ENCODE data around the gene KLF11.
"Not testable (repeated sequence)": the region's sequence is repeated elsewhere in the genome, so short reads cannot be mapped to it uniquely, and the experiment has no call there.

The KLF11 gene

DNA sequence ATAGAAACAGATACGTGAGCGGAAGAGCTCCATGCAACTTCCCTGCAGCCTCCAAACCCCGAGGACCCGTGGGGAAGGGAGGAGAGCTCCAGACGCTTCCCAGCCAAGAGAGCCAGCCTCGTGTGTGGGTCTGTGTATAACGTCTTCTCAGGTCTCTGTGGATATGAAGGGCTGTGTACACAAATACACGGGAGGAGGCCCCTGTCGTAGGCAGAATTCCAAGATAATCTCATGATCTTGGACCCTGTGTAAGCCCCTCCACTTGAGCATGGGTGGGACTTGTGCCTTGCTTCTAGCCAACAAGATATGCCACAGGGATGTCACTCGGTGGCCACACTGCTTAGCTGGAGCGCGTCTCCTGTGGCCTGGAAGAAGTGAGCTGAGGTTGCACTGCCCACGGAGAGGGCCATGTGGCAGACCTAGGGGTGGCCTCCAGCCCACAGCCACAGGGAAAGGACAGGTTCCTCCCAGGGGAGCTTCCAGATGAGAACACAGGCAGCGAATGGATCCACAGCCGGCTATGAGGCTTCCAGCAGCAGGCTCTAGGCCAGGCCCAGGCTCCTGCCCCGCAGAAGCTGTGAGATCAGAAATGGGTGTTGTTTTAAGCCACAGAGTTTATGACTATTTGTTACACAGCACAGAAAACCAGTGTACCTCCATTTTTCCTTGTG, 15.6 kb upstream of the KLF11 start:
- no peak for DNase-seq

DNA sequence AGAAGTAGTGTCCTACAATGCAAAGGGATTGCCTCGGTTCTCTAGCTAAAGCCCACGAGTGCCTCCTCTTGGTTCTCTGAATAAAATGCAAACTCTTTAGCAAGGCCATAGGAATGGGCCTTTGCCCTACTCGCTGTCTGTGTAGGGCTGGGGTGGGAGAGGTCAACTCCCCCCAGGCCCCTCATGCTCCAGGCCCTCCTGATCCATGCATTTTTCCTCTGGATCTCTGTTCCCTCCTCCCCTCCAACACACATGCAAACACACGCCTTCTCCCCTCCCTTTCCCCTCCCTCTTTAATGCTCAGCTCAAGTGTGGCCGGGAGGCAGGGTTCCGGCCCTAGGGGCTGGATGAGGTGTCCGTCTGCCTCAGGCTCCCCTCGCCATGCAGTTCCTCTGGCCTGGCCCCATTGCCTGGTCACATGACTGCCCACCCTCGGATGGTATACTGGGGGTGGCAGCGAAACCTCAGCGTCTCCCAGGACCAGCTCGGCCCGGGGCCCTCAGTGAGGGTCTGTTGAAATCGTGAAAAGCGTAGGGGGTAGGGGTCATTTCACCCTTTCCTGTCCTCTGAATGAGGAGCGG, 14.9 kb upstream of the KLF11 start:
- no peak for DNase-seq

DNA sequence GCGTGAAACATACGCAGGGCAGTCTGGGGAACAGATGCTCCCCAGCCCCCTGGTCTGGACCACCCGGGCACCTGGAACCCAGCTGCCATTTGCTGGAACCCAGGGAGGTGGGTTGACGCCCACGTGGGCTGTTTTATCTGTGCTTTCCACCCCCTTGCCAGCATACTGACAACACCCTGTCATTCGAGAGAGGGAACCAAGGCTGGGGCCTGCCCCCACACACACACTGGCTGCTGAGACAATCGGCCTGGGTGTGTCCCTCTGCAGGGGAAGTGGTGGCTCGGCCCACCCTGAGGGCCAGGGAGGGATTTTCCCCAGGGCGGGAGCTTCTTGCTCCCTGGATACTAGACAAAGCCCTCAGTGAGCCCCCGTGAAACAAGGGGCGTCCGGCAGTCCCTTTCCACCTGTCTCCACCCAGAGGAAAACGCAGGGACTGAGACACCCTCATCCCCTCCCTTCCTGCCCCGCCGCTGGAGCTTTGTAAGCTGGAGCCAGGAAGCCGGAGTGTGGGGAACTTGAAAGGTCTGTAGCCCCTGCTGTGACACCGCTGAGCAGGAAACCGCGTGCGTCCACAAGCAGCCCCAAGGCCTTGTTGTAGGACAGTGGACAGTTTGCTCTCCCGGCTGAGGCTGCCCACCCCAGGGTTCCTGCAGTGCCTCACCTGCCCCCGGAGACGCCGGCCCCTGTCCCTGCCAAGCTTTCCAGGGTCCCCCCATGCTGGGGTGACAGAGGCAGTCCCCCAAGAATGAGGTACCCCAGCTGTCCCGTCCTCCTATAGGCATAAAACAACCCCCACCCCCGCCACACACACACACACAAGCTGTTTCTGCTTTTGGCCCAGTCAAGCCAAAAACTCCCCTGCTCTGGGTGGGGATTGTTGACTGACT, 14.1 kb upstream of the KLF11 start:
- DNase-seq: peak; percentile 48

DNA sequence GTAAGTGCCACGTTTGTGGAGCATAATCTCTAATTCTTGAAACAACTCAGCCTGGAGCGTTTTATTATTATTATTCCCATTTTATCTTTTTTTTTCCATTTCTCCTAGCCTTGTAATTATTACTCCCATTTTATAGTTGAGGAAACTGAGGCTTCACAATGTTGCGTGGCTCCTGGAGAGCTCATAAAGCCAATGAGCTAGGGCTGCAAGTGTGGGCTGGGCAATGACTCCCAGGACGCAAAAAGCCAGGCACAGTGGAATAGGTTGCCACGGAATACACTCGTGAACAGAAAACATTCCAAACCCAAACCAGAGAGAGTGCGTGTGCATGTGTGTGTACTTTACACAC, 13.5 kb upstream of the KLF11 start:
- no peak for DNase-seq

DNA sequence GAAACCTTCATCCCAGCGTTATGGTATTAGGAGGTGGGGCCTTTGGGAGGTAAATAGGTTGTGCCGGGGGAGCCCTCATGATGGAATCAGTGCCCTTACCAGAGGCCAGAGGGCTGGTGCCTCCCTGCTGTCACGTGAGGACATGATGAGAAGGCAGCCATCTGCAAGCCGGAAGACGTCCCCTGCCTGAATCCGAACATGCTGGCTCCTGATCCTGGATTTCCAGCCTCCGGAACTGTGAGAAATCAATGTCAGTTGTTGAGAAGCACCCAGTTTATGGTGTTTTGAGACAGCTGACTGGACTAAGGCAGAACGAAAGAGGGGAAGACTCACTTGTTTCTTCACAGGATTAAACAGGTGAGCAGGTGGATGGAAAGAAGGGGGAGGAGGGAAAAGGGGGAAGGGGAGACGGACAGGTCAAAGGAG, 13.0 kb upstream of the KLF11 start:
- DNase-seq: no peak

DNA sequence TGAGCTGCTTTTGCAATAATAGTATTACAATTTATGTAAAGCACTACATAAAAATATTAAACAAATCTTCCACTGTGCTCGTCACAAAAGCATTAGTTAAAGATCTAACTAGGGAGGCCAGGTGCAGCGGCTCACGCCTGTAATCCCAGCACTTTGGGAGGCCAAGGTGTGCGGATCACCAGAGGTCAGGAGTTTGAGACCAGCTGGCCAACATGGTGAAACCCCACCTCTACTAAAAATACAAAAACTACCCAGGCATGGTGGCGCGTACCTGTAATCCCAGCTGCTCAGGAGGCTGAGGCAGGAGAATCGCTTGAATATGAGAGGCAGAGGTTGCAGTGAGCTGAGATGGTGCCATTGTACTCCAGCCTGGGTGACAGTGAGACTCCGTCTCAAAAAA, 12.6 kb upstream of the KLF11 start:
- not testable (repeated sequence) for DNase-seq

DNA sequence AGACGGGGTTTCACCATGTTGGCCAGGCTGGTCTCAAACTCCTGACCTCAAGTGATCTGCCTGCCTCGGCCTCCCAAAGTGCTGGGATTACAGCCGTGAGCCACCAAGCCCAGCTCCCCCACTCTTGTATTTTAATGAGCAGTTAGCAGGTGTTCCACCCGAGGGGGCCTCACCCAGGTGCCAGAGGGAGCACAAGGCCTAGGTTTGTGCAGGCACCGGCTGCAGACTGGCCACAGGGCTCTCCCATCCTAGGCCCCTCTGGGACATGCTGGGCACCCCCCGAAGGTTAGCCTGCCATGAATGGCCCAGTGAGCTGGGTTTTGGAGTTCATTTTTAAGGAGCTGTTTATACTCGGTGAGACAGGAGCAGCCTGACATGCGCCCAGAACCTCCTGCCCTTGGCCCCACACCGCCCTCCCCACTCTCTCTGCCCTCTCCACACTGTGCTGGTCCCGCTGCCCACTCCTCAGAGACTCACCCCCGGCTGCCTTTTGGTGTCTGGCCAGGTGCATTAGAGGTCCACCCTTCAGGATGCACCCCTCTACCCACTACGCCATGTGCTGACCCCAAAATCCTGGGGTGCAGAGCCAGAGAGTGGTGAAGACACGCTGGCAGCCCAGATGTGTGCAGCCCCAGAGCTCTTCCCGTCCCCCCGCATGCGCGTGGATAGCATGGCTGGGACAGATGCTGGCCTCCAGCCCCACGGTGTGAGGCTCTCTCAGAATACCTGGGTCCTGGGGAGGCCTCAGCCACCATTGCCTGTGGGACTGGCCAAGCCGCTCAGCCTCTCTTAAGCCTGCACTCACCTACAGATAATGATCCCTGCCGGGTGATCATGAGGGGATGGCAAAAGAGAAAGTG, 11.2 kb upstream of the KLF11 start:
- DNase-seq: no peak

DNA sequence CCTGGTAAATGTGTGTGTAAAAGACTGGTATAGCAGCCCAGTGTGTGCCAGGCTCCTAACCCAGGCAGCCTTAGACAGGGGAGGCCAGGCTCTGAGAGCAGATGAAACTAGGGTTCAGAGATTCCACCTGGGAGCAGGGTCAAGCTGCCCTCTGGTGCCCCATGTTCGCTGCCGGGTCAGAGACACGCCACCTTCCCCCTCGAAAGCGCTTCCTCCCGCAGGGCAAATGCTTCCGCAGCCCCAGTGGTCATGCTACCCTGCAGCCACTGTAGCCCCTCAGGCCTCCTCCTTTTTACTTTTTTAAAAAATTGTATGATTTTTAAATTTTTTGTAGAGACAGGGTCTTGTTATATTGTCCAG, 10.6 kb upstream of the KLF11 start:
- DNase-seq: no peak

DNA sequence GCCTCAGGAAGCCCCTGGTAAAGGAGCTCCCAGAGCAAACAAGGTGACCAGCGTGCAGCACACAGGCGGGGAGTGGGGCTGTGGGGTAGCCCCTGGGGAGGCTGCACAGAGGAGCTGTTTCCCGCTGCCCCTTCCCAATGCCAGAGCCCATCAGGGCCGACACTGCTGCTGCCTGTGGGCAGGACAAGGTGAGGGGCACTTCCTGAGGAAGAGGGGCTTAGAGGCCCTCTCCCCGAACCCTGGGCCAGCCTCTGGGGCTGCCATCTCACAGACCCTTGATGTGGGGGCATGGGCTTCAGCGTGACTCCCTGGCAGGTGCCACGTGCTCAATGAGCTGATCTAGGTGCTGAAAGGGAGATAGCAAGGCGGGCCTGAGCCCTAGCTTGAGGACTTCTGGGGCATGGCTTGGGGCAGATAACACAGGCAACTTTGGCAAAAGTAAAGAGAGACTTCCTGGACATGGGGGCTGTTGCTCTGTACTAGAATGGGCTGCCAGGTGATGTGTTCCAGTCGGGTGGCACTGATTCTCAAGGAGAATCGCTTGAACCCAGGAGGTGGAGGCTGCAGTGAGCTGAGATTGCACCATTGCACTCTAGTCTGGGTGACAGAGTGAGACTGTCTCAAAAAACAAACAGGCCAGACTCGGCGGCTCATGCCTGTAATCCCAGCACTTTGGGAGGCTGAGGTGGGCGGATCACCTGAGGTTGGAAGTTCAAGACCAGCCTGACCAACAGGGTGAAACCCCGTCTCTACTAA, 9.9 kb upstream of the KLF11 start:
- DNase-seq: no peak

DNA sequence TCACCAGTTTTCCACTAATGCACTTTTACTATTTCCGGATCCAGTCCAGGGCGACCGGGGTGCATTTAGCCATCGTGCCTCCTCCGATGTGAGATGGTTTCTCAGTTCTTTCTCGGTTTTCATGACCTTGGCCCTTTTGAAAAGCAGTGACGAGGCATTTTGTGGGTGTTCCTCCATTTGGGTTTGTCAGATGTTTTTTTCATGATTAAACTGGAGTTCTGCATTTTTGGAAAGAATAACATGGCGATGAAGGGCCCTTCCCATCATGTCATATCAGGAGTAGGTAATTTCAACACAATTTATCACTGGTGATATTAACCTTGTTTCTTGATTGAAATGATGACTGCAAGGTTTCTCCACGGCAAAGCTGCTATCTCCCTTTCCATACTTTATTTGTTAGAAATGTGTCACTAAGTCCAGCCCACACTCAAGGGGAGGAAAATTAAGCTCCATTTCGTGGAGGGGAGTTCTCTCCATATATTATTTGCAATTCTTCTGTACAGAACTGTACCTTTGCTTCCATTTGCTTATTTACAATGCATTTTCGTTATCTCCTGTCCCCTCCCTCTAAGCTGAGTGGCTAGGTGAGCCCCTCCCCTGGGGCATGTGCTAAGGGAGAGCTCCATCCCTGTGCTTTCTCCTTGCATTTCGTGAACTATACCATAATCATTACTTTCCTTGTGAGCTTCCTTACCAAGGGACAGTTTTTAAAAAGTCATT, 8.9 kb upstream of the KLF11 start:
- no peak for DNase-seq

DNA sequence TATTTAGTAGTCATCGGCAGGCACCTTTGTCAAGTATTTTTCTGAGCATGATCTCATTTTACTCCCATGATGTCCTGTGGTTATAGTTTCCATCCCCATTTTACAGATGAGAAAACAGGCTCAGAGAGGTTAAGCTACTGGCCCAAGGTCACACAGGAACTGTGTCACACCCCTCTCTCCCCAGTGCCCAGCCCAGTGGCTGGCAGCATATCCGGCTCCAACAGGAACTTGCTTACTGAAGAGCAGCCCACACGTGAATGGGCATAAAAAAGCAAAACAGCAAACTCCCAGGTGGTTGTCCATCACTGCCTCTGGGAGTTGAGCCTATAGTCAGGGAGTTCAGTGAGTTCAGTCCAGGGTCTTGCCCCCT, 8.3 kb upstream of the KLF11 start:
- DNase-seq: no peak

DNA sequence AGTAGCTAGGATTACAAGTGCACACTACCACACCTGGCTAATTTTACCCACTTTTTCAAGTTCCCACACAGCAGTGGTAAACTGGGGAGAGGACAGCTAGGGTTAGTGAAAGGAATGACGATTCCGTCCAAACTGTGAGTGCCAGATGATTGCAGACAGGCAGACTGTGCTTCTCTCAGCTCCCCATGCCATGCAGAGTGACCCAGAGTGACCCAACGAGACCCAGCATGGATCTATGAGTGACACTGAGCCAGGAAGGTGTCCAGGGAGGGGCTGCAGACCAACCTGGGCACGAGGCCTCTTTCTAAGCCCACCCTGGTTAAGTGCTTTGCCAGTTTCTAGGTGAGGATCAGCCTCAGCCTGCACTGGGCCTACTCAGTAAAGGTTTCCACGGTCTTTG, 7.7 kb upstream of the KLF11 start:
- DNase-seq: no peak

DNA sequence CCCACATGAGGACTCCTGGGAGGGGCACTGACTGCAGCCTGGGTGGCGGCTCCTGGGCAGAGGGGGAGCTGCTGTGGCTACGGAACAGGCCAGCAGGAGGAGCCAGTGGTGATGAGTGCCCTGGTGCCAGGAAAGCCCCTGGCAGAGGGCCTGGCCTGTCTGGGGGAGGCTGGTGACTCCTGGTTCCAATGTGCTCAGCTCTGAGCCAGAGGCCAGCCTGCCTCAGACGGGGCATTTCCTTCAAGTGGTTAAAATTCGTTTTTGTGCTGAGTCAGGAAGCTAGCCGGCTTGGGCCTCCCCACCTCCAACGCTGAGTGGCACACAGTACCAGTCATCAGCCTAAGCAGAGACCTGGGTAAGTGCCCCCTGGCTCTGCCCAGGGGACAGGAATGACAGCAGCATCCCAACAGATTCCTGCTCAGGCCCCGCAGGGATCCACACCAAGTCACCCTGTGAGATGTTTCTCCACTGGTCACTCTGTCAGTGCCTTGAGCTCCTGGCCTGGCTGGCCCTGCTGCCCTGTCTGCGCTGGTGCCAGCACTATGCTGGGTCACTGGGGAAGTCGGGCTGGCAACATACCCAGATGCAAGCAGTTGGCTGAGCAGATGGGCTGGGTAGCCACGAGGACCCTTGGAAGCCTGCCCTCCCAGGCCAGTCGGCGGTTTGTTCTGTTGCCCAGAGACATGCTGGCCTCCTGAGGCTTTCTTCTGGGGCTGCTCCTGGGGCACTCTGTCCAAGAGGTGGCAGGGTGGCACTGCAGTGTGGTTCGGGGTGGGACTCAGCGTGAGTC, 7.1 kb upstream of the KLF11 start:
- DNase-seq: peak; percentile 23

DNA sequence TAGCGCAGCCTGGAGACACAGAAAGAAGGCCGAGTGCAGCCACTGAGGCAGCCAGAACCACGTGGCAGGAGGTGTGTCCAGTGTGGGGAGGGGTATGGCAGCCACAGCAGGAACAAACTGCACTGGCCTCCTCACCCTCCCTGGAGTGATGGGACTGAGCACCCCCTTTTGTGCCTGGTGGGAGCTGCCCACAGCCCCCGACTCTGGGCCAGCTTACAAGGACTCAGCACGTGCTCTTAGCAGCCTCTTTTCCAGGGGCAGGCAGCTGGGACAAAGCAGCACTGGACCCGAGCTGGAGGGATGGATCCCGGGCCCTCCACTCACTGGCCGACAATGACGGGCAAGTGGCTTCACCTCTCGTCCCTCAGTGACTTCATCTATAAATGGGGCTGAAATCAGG, 5.2 kb upstream of the KLF11 start:
- DNase-seq: no peak

DNA sequence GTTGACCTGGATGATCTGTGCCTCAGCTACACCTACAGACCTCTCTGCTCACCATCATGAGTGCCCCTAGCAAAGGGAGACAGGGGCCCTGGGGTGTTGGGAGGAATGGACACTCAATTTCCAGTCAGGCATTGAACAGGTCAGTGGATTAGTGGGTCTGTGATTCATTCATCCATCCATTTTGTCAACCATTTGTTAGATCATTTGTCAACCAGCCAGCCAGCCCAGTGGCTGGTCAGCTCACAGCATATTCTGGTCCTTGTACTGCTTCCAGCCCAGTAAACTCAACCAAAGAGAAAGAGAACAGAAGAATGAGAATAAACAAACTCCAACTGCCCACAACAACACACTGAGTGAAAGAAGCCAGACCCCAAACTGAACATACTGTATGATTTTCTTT, 4.6 kb upstream of the KLF11 start:
- DNase-seq: no peak

DNA sequence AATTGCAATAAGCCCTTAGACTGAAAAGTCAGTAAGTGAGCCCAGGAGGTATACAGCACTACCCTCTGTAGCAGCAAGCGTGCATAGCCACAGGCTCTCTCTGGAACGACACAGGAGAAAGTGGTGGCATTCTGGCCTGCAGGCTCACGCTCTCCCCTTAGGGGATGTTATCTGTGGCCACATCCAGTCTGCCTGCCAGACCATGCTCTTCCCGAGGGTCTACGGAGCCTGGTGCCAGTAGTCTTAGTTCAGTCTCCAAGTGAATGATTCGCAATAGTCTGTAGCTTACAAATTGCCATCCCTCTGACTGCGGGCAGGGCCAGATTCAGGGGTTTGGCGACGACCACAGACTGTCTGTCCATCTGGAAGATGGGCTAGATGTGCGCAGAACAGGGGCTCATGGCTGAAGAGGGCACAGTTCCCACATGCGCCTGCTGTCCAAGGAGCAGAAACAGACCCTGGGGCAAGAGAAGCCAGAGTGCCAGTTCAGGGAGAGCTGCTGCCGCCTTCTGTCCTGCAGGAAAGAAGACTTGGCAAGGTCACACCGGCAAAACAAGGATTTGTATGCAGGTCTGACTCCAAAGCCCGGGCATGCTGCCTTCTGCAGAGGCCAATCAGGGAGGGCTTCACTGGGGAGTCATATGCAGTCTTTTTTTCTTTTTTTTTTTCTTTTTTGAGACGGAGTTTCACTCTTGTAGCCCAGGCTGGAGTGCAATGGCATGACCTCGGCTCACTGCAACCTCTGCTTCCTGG, 3.5 kb upstream of the KLF11 start:
- DNase-seq: no peak

DNA sequence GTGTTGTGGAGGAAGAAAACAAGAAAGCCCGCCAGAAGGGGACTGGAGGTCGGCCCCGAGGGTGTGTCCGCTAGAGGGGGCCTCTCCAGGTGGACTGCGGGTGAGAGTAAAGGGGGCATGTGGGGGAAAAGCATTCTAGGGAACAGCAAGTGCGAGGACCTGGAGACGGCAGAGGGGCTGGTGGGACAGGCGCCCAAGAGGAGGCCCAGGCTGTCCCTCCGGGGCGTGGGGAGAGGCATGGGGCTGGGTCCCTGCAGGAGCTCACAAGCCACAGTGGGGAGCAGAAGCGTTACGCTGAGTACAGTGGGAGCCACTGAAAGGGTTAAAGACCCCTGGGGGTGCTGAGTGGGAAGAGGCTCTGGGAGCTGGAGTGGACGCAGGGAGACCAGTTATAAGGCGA, 1.6 kb upstream of the KLF11 start:
- no peak for DNase-seq

DNA sequence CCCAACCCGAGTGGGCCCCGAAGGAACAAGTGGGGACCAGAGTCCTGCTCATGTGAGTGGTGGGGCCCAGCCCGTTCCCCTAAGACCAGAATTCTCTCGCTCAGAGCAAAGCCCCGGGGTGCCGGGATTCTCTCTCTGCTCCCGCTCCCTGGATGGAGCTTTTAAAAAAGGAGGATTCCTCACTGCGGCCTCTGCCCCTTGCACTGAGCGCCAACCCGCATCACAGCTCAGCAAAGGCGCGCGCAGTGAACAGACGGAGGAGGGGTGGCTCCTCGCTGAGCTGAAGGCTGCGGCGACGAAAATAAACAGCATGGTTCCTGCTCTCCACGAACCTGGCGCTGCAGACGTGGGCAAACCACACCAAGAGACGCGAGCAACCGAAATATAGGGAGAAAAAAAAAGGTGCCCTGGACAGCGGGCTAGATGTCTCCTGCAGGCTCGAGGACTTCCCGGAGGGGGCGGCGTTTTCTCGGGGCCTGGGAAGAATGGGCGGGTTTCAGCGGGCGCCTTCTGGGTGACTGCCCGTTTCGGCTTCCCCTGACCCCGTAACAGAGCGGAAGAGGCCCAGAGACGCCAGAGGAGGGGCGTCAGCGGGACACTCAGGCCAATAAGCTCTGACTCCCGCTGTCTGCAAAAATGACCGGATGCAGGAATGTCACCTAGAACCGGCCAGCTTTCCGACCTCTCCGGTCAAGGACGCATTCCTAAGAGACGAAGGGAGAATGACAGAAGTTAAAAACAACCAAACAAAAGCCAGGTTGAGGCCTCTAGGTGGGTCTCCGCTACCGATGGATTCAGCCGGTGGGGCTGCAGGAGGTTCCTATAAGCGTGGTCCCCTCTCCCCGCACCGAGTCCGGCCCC, 819 bp upstream of the KLF11 start:
- peak; percentile 26 for DNase-seq

DNA sequence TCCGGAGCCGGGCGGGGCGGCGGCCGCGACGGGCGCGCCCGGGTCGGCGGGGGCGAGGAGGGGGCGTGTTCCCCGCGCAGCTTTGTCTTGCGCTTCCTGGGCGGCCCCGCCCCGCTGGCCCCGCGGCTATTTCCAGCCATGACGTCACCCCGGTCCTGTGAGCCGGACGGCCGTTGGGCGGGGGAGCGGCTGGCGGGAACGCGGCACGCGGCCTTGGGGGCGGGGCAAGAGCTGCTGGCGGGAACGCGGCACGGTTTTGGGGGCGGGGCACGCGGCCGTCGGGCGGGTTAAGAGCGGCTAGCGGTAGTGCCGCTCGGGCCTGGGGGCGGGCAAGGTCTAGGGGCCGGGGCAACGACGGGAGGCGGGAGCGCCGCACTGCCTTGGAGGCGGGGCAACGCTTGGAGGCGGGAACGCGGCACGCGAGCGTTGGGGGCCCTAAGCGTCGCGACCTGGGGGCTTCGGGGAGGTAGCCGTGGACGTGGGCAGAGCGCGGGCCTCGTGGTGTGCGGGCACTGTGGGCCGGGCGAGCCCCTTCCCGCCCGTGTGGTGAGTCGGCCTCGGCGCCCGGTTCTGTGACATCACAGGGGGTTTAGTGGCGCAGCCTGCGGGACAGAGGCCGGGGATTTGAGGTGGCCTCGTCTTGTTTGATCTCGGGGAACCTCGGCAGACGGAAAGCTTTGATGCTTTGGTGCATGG, 704 bp downstream of the KLF11 start:
- peak; percentile 82 for DNase-seq

Measured in activated effector memory CD4-positive, alpha-beta T cell treated with Interleukin-2 at 50 U/mL for 16 hours (primary cell).